Measurements from ENCODE around the gene NAV3.

The NAV3 gene

DNA sequence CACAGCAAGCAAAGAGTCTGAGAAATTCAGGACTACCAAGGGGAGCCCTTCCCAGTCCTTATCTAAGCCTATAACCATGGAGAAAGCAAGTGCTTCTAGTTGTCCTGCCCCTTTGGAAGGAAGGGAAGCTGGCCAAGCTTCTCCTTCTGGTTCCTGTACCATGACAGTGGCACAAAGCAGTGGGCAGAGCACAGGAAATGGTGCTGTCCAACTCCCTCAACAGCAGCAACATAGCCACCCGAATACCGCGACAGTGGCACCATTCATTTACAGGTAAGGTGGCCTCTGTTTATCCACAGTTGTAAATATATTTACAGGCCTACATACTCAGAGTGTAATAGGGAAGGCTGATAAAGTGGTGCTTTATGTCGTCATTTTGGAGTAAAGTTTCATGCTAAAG is 176.5 kb downstream of the NAV3 start:
- Histone ChIP-seq H3K9ac (ENCODE audit: low read depth, low read length) (no peak overlapping the region), H3K4me1 (ENCODE audit: control insufficient read depth, insufficient read depth, low read length) (no peaks in the 10 kb centered on the region), H3K4me3 (ENCODE audit: low read depth, low read length) (no peak overlapping the region), H3K27me3 (ENCODE audit: control insufficient read depth, insufficient read depth, low read length) (no peaks in the 10 kb centered on the region), H3K27ac (ENCODE audit: low read depth, low read length) (no peak overlapping the region), H3K36me3 (ENCODE audit: control insufficient read depth, insufficient read depth, low read length) (no peaks in the 10 kb centered on the region), H3K9me3 (ENCODE audit: control insufficient read depth, insufficient read depth, low read length) (no peaks in the 10 kb centered on the region)

DNA sequence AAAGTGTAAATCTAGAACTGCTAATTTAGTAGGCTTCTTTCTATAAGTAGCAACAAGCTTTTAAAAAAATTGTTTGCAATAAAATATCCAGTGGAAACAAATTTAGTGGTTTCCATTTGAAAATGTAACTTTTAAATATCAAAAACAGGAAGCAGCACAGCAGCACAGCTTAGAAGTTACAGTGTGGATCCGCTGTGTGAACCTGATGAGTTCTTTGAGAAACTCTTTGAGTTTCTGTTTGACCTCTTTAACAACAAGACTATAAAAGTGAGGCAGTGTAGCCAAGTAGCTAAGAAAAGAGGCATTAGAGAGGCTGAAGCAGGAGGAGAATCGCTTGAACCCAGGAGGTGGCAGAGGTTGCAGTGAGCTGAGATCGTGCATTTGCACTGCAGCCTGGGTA is 178.3 kb downstream of the NAV3 start:
- Histone ChIP-seq H3K9me3 (ENCODE audit: control insufficient read depth, insufficient read depth, low read length) (no peaks in the 10 kb centered on the region), H3K9ac (ENCODE audit: low read depth, low read length) (no peak overlapping the region), H3K27ac (ENCODE audit: low read depth, low read length) (no peak overlapping the region), H3K27me3 (ENCODE audit: control insufficient read depth, insufficient read depth, low read length) (no peaks in the 10 kb centered on the region), H3K4me3 (ENCODE audit: low read depth, low read length) (no peak overlapping the region), H3K36me3 (ENCODE audit: control insufficient read depth, insufficient read depth, low read length) (no peaks in the 10 kb centered on the region), H3K4me1 (ENCODE audit: control insufficient read depth, insufficient read depth, low read length) (no peaks in the 10 kb centered on the region)

DNA sequence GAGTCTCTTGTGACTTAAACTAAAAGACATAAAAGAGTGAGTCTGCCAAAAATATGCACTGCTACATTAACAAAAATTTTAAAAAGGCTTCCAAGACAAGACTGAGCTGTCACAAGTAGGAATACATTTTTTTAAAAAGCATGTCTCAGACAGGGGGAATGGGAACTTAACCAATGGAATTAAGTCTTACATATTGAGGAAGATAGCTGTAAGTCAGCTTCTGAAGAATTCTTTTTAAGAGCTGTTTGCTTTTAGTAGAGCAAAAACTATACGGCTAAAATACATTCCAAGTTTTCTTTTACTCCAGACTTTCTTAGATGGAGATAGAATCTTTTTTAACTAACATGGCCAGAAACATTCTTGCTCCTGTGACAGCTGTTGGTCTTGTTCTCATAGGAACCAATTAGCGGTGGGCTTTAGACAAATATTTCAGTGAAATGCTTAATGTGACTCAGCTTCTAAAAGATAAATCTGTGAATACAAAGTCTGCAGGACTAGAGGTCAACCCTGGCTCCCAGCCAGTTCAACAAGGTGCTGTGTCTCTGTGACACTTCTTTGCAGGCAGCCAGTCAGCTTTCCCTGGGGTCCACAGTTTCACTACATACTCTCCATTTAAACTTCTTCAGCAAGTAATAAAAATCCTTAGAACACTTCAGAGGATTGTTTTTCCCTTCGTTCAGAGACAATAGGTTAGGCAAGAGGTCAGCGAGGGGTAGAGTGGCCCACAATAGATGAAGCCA is 187.6 kb downstream of the NAV3 start:
- Histone ChIP-seq H3K4me3 (ENCODE audit: low read depth, low read length) (no peak overlapping the region), H3K4me1 (ENCODE audit: control insufficient read depth, insufficient read depth, low read length) (no peaks in the 10 kb centered on the region), H3K9ac (ENCODE audit: low read depth, low read length) (no peak overlapping the region), H3K36me3 (ENCODE audit: control insufficient read depth, insufficient read depth, low read length) (no peaks in the 10 kb centered on the region), H3K27me3 (ENCODE audit: control insufficient read depth, insufficient read depth, low read length) (no peaks in the 10 kb centered on the region), H3K27ac (ENCODE audit: low read depth, low read length) (no peak overlapping the region), H3K9me3 (ENCODE audit: control insufficient read depth, insufficient read depth, low read length) (no peaks in the 10 kb centered on the region)

DNA sequence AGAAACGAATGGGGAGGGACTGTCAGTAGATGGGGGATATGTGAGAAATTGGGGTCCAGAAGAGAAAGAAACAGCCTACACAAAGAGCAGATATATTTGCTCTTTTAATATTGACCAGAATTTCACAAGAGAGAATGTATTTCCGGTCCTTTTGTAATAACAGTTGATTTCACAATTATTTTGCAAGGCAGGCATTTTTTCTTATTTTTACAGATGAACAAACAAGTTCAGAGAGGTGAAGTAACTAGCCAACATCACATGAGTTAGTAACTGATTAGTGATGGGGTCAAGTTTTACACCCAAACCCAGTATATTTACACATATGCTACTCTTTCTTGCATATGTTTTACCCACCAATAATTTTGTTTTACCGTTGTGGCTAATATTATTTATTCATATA is 188.2 kb downstream of the NAV3 start:
- no peaks in the 10 kb centered on the region for H3K4me1 ChIP-seq (ENCODE audit: control insufficient read depth, insufficient read depth, low read length)
- H3K36me3 ChIP-seq (ENCODE audit: control insufficient read depth, insufficient read depth, low read length) = no peaks in the 10 kb centered on the region
- H3K4me3 ChIP-seq (ENCODE audit: low read depth, low read length) = no peak overlapping the region
- H3K9me3 ChIP-seq (ENCODE audit: control insufficient read depth, insufficient read depth, low read length) = no peaks in the 10 kb centered on the region
- no peak overlapping the region for H3K9ac ChIP-seq (ENCODE audit: low read depth, low read length)
- H3K27me3 ChIP-seq (ENCODE audit: control insufficient read depth, insufficient read depth, low read length) = no peaks in the 10 kb centered on the region
- H3K27ac ChIP-seq (ENCODE audit: low read depth, low read length) = no peak overlapping the region

DNA sequence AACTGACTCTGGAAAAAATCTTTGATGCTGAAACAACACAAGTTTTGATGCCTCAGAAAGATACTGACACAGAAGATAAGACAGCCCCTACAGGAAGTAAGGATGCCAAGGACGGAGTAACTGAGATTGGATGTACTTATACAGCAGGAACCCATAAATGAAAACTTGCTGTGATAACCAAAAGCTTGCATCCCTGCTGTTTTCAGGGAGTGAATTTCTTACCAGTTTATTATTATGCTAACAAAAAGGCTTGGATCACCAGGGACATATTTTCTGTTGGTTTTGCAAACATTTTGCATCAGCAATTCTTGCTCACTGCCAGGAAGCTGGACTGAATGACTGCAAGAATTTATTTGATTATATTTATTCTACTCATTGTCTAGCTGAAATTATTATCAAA is 197.7 kb downstream of the NAV3 start:
- H3K27ac ChIP-seq (ENCODE audit: low read depth, low read length) = no peak overlapping the region
- H3K4me3 ChIP-seq (ENCODE audit: low read depth, low read length) = no peak overlapping the region
- H3K36me3 ChIP-seq (ENCODE audit: control insufficient read depth, insufficient read depth, low read length) = no peaks in the 10 kb centered on the region
- H3K4me1 ChIP-seq (ENCODE audit: control insufficient read depth, insufficient read depth, low read length) = no peaks in the 10 kb centered on the region
- no peaks in the 10 kb centered on the region for H3K27me3 ChIP-seq (ENCODE audit: control insufficient read depth, insufficient read depth, low read length)
- H3K9me3 ChIP-seq (ENCODE audit: control insufficient read depth, insufficient read depth, low read length) = no peaks in the 10 kb centered on the region
- no peak overlapping the region for H3K9ac ChIP-seq (ENCODE audit: low read depth, low read length)

DNA sequence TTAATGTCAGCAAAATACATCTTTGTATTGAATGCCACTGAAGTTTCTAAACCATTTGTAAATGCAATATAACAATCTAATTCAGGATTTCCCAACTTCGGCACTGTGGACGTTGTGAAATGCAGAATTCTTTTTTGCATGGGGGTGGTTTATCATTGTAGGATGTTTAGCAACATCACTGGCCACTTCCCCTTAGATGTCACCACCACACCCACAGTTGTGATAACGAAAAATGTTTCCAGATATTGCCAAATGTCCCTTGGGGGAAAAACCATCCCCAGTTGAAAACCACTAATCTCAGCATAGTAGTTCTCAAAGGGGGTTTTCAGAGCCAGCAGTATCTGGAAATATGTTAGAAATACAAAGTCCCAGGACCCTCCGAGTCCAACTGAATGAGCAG is 203.3 kb downstream of the NAV3 start:
- Histone ChIP-seq H3K27ac (ENCODE audit: low read depth, low read length) (no peak overlapping the region), H3K4me1 (ENCODE audit: control insufficient read depth, insufficient read depth, low read length) (no peaks in the 10 kb centered on the region), H3K4me3 (ENCODE audit: low read depth, low read length) (no peak overlapping the region), H3K27me3 (ENCODE audit: control insufficient read depth, insufficient read depth, low read length) (no peaks in the 10 kb centered on the region), H3K9ac (ENCODE audit: low read depth, low read length) (no peak overlapping the region), H3K9me3 (ENCODE audit: control insufficient read depth, insufficient read depth, low read length) (no peaks in the 10 kb centered on the region), H3K36me3 (ENCODE audit: control insufficient read depth, insufficient read depth, low read length) (no peaks in the 10 kb centered on the region)

DNA sequence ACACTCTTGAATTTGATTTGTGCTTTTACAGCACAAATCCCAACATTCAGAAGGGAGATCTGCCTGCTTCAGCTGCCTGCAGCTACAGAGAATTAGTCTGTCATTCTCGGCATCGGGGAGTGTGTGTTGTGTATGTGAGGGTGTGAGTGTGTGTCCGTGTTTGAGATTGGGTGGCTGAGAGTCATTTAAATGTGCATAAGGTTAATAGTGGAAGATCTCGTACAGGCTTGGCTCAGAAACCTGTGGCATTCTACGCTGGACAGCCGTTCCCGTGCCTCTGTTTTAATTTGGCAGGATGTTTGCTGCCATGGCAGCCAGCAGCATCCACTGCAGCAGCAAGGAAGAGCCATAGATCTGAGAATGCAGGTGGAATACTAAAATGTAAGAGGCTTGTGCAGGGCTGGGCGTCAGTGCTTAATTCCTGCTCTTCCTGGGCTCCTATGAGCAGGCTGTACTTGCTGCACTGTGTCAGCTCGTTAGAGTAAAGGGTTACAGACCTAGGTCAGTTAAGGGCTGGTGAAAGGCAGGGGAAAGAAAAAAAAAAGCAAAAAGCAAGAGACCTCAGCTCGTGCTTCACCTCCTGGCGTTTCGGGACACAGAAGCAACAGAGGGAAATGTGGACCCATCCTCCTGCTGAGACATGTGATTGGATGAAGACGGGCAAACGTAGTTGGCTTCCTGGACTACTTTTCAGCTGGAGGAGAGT is 205.4 kb downstream of the NAV3 start:
- Histone ChIP-seq H3K9ac (ENCODE audit: low read depth, low read length) (no peak overlapping the region), H3K27me3 (ENCODE audit: control insufficient read depth, insufficient read depth, low read length) (no peaks in the 10 kb centered on the region), H3K36me3 (ENCODE audit: control insufficient read depth, insufficient read depth, low read length) (no peaks in the 10 kb centered on the region), H3K4me1 (ENCODE audit: control insufficient read depth, insufficient read depth, low read length) (no peaks in the 10 kb centered on the region), H3K9me3 (ENCODE audit: control insufficient read depth, insufficient read depth, low read length) (no peaks in the 10 kb centered on the region), H3K27ac (ENCODE audit: low read depth, low read length) (no peak overlapping the region), H3K4me3 (ENCODE audit: low read depth, low read length) (no peak overlapping the region)

DNA sequence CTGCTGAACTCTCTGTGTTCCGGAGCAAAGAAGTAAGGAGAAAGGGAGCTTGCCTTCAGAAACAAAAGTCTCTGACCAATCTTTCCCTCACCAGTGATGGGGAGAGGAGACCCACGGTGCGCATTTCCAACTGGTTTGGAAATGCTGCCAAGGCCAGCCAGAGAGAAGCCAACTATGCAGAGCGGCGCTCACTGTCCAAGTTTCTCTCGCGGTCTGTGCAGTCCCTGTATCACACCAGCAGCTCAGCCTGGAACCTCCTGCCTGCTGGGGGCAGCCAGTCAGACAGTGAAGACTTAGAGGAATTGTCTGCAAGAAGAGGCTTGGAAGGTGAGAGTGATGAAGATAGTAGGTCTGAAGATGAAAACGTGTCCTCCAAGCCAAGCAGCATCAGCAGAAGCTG is 206.2 kb downstream of the NAV3 start:
- Histone ChIP-seq H3K4me1 (ENCODE audit: control insufficient read depth, insufficient read depth, low read length) (no peaks in the 10 kb centered on the region), H3K36me3 (ENCODE audit: control insufficient read depth, insufficient read depth, low read length) (no peaks in the 10 kb centered on the region), H3K4me3 (ENCODE audit: low read depth, low read length) (no peak overlapping the region), H3K27me3 (ENCODE audit: control insufficient read depth, insufficient read depth, low read length) (no peaks in the 10 kb centered on the region), H3K9ac (ENCODE audit: low read depth, low read length) (no peak overlapping the region), H3K9me3 (ENCODE audit: control insufficient read depth, insufficient read depth, low read length) (no peaks in the 10 kb centered on the region), H3K27ac (ENCODE audit: low read depth, low read length) (no peak overlapping the region)

DNA sequence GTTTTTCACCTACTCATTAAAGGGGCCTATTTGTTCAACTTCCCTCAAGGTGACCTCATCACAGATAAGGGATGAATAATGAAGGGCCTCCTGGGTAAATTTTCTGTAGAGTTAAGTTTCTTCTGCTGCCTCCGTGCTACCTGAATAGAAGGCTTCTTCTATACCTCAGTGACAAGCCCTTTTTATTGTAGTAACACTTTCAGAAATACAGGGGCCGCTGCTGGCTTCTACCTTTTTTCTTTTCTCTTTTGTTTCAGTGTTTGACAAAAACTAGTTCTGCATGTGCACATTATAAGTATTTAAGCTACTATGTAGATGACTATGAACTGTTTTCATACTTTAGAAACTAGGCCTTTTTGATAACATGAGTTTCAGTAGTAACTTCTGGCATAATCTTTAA is 207.0 kb downstream of the NAV3 start:
- H3K27me3 ChIP-seq (ENCODE audit: control insufficient read depth, insufficient read depth, low read length) = no peaks in the 10 kb centered on the region
- H3K9me3 ChIP-seq (ENCODE audit: control insufficient read depth, insufficient read depth, low read length) = no peaks in the 10 kb centered on the region
- no peaks in the 10 kb centered on the region for H3K4me1 ChIP-seq (ENCODE audit: control insufficient read depth, insufficient read depth, low read length)
- H3K4me3 ChIP-seq (ENCODE audit: low read depth, low read length) = no peak overlapping the region
- H3K9ac ChIP-seq (ENCODE audit: low read depth, low read length) = no peak overlapping the region
- H3K27ac ChIP-seq (ENCODE audit: low read depth, low read length) = no peak overlapping the region
- H3K36me3 ChIP-seq (ENCODE audit: control insufficient read depth, insufficient read depth, low read length) = no peaks in the 10 kb centered on the region

DNA sequence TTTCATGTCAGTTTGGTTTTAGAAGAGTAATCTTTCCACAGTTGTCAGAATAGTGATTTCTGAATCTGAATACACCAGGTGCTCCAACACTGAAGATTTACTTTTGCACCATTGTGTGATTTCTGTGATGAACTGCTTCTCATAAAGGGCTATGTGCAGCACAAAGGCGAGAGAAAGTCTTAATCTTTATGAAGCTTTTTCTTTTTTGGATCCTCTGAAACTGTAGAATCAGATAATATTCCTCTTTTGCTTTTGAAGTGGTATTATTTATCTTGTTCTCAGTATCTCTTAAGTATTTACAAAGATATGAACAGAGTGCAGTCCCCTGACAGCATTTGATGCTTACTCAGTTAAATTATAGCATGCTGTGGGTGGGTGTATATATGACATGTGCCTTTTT is 207.8 kb downstream of the NAV3 start:
- Histone ChIP-seq H3K9me3 (ENCODE audit: control insufficient read depth, insufficient read depth, low read length) (no peaks in the 10 kb centered on the region), H3K4me3 (ENCODE audit: low read depth, low read length) (no peak overlapping the region), H3K27ac (ENCODE audit: low read depth, low read length) (no peak overlapping the region), H3K9ac (ENCODE audit: low read depth, low read length) (no peak overlapping the region), H3K36me3 (ENCODE audit: control insufficient read depth, insufficient read depth, low read length) (no peaks in the 10 kb centered on the region), H3K4me1 (ENCODE audit: control insufficient read depth, insufficient read depth, low read length) (no peaks in the 10 kb centered on the region), H3K27me3 (ENCODE audit: control insufficient read depth, insufficient read depth, low read length) (no peaks in the 10 kb centered on the region)

DNA sequence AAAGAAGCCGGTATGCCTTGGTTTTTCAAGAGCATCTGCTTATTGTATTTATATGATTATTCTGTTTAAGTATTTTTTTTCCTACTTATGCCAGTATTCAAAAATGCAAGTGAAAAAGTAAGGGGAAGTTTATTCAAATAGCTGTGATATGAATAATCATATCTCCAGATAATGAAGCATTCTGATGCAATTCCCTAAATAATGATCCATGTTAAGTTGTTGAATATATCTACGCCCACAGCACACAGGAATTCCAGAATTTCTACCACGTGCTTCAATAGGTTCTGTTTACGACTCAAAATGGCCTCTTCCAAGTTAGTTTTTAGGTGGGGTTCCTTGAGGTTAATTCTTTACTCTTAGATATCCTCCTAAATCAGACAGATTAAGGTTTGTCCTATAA is 208.3 kb downstream of the NAV3 start:
- Histone ChIP-seq H3K9me3 (ENCODE audit: control insufficient read depth, insufficient read depth, low read length) (no peaks in the 10 kb centered on the region), H3K36me3 (ENCODE audit: control insufficient read depth, insufficient read depth, low read length) (no peaks in the 10 kb centered on the region), H3K9ac (ENCODE audit: low read depth, low read length) (no peak overlapping the region), H3K4me1 (ENCODE audit: control insufficient read depth, insufficient read depth, low read length) (no peaks in the 10 kb centered on the region), H3K27me3 (ENCODE audit: control insufficient read depth, insufficient read depth, low read length) (no peaks in the 10 kb centered on the region), H3K27ac (ENCODE audit: low read depth, low read length) (no peak overlapping the region), H3K4me3 (ENCODE audit: low read depth, low read length) (no peak overlapping the region)
